C4-2B (cell line): ENCODE data around the gene MAGEA4.
"Not testable (repeated sequence)": the region's sequence is repeated elsewhere in the genome, so short reads cannot be mapped to it uniquely, and the experiment has no call there.

ENCODE experiments used
- H3K27ac ChIP-seq: fragments of 450-650 bp; 2 replicates; pipeline ENCODE4 v1.5.1; 2017
- CTCF ChIP-seq: fragments of 450-650 bp; conservative IDR thresholded peaks from 2 replicates; pipeline ENCODE4 v1.5.1; 2017; ENCODE audit warnings: mild to moderate bottlenecking
- ZFX ChIP-seq: fragments of 450-650 bp; IDR thresholded peaks from 2 replicates; pipeline ENCODE4 v1.6.1; 2017

Gene MAGEA4

GRCh38 chrX:151912221-151912620, 468 bp upstream of the MAGEA4 start:
- H3K27ac ChIP-seq = no peak overlapping the region
- TF ChIP-seq ZFX (no peak), CTCF (no peak)

GRCh38 chrX:151918736-151919135, 6.0 kb downstream of the MAGEA4 start:
- not testable (repeated sequence) for H3K27ac ChIP-seq

GRCh38 chrX:151919610-151920009, 6.9 kb downstream of the MAGEA4 start:
- no peak for TF ChIP-seq ZFX
- no peak for TF ChIP-seq CTCF
- H3K27ac ChIP-seq = no peak overlapping the region

- H3K27ac ChIP-seq = no peak overlapping the region
- TF ChIP-seq CTCF (no peak), ZFX (no peak)
Observed at GRCh38 chrX:151920101-151920500, 7.4 kb downstream of the MAGEA4 start.

- no peak for TF ChIP-seq ZFX
- TF ChIP-seq CTCF = no peak
- no peak overlapping the region for H3K27ac ChIP-seq
Observed at GRCh38 chrX:151920530-151920929, 7.8 kb downstream of the MAGEA4 start.

GRCh38 chrX:151921292-151921691, 8.6 kb downstream of the MAGEA4 start:
- H3K27ac ChIP-seq = no peak overlapping the region
- TF ChIP-seq CTCF (no peak), ZFX (no peak)

GRCh38 chrX:151921866-151922265, 9.2 kb downstream of the MAGEA4 start:
- TF ChIP-seq CTCF = no peak
- no peak for TF ChIP-seq ZFX

GRCh38 chrX:151922692-151923091, 10.0 kb downstream of the MAGEA4 start:
- TF ChIP-seq CTCF (no peak), ZFX (no peak)
- no peak overlapping the region for H3K27ac ChIP-seq

More at GRCh38 chrX:151921866-151922265, 9.2 kb downstream of the MAGEA4 start:
- H3K27ac ChIP-seq = no peak overlapping the region
